CD14-positive monocyte (primary cell): ENCODE measurements around the gene CD3D. TPM values are rescaled to one million over a fixed set of nuclear protein-coding genes. Genes with fewer than 3 reads are reported as not detected.

ENCODE experiments used
- DNase-seq, 3 donors: peaks; one replicate each; pipeline ENCODE4 v3.0.0-alpha.2; 2011 to 2022
- H2AFZ ChIP-seq: 2 replicates; pipeline ENCODE4 v1.6.0; 2012; ENCODE audit warnings: mild to moderate bottlenecking, low read depth, low read length, inconsistent platforms; ENCODE audit not compliant: insufficient read depth, poor library complexity, severe bottlenecking
- H3K27ac ChIP-seq, 2 donors: 1 replicate in 1 of 2; 2 replicates in 1 of 2; pipeline ENCODE4 v1.5.1; 2012 to 2013; ENCODE audit warnings: low read length in 2 of 2, control low read depth in 1 of 2, inconsistent platforms in 1 of 2, low read depth in 1 of 2, mild to moderate bottlenecking in 1 of 2
- H3K27me3 ChIP-seq, 2 donors: one replicate each; pipeline versions ENCODE4 v1.6.0 to v1.6.1; 2011 to 2013; ENCODE audit warnings: low read length in 2 of 2; ENCODE audit not compliant: control insufficient read depth in 2 of 2, insufficient read depth in 2 of 2
- H3K36me3 ChIP-seq, 2 donors: replicated peaks in 1 of 2; 1 replicate in 1 of 2; 2 replicates in 1 of 2; pipeline versions ENCODE4 v1.5.1 to v1.6.1; 2012 to 2013; ENCODE audit warnings: low read length in 2 of 2, control low read depth in 1 of 2, inconsistent platforms in 1 of 2, mild to moderate bottlenecking in 1 of 2; ENCODE audit not compliant: insufficient read depth in 2 of 2, control insufficient read depth in 1 of 2
- H3K4me1 ChIP-seq, 2 donors: 1 replicate in 1 of 2; 2 replicates in 1 of 2; pipeline versions ENCODE4 v1.5.1 to v1.6.1; 2012 to 2013; ENCODE audit warnings: low read length in 2 of 2, control low read depth in 1 of 2, inconsistent platforms in 1 of 2, mild to moderate bottlenecking in 1 of 2, moderate library complexity in 1 of 2; ENCODE audit not compliant: insufficient read depth in 2 of 2, control insufficient read depth in 1 of 2
- H3K4me2 ChIP-seq: replicated peaks from 2 replicates; pipeline ENCODE3; 2012; ENCODE audit warnings: low read length, moderate library complexity, mild to moderate bottlenecking; ENCODE audit not compliant: poor library complexity, severe bottlenecking; ENCODE audit errors: extremely low read depth
- H3K4me3 ChIP-seq, 3 experiments: fragments of 200-600 bp in 1 of 3; sonication (generic) in 1 of 3; replicated peaks in 1 of 3; 1 replicate in 2 of 3; 2 replicates in 1 of 3; pipeline ENCODE4 v1.5.1; 2011 to 2013; ENCODE audit warnings: low read length in 3 of 3, mild to moderate bottlenecking in 3 of 3, control low read depth in 2 of 3, low read depth in 2 of 3, inconsistent platforms in 1 of 3, moderate library complexity in 1 of 3
- H3K79me2 ChIP-seq: 2 replicates; pipeline ENCODE4 v1.6.0; 2012; ENCODE audit warnings: mild to moderate bottlenecking, control low read depth, inconsistent platforms, low read length, moderate library complexity; ENCODE audit not compliant: insufficient read depth
- H3K9ac ChIP-seq: 2 replicates; pipeline ENCODE4 v1.6.0; 2017; ENCODE audit warnings: low read length, mild to moderate bottlenecking; ENCODE audit not compliant: insufficient read depth, poor library complexity, severe bottlenecking
- H3K9me3 ChIP-seq, 2 donors: replicated peaks in 1 of 2; 1 replicate in 1 of 2; 2 replicates in 1 of 2; pipeline versions ENCODE4 v1.5.1 to v1.6.1; 2012 to 2013; ENCODE audit warnings: low read length in 2 of 2, control low read depth in 1 of 2; ENCODE audit not compliant: control insufficient read depth in 1 of 2, insufficient read depth in 1 of 2
- H4K20me1 ChIP-seq: 2 replicates; pipeline ENCODE4 v1.6.0; 2012; ENCODE audit warnings: mild to moderate bottlenecking, low read length, control low read depth, moderate library complexity; ENCODE audit not compliant: insufficient read depth
- H3K27ac Mint-ChIP-seq, 7 donors: one replicate each; pipeline ENCODE4 v1.8.0; 2020; ENCODE audit warnings: mild to moderate bottlenecking in 7 of 7, mixed read lengths in 7 of 7, moderate library complexity in 6 of 7, inconsistent platforms in 2 of 7
- H3K27me3 Mint-ChIP-seq, 3 donors: one replicate each; pipeline ENCODE4 v1.8.0; 2021 to 2022; ENCODE audit warnings: low read depth in 3 of 3, mild to moderate bottlenecking in 3 of 3, mixed read lengths in 3 of 3, moderate library complexity in 3 of 3, inconsistent platforms in 1 of 3
- H3K36me3 Mint-ChIP-seq, 2 donors: one replicate each; pipeline ENCODE4 v1.8.0; 2020; ENCODE audit warnings: mixed read lengths in 2 of 2, inconsistent platforms in 1 of 2, mild to moderate bottlenecking in 1 of 2
- H3K4me1 Mint-ChIP-seq: one replicate; pipeline ENCODE4 v1.8.0; 2020; ENCODE audit warnings: mild to moderate bottlenecking, mixed read lengths
- H3K4me3 Mint-ChIP-seq, 2 donors: one replicate each; pipeline ENCODE4 v1.8.0; 2020; ENCODE audit warnings: mild to moderate bottlenecking in 2 of 2, mixed read lengths in 2 of 2, moderate library complexity in 1 of 2
- H3K9me3 Mint-ChIP-seq, 7 donors: one replicate each; pipeline ENCODE4 v1.8.0; 2020 to 2022; ENCODE audit warnings: mixed read lengths in 7 of 7, mild to moderate bottlenecking in 6 of 7, moderate library complexity in 6 of 7, inconsistent platforms in 2 of 7
- WGBS: methylation state at CpG from one replicate; pipeline ENCODE4 v1.1.5; 2013; ENCODE audit warnings: missing lambda C conversion rate; ENCODE audit not compliant: insufficient coverage; 5-methylcytosine and 5-hydroxymethylcytosine counted together
- intact Hi-C, 2 donors: fragments of 100-400 bp; cut with micrococcal nuclease; formaldehyde crosslinking; loops; one replicate each; pipeline versions ENCODE4 v1.15.0 to v1.15.1; 2023
- polyA plus RNA-seq, 3 donors: library from polyadenylated mRNA; depleted of rRNA in 1 of 3; unstranded in 2 of 3; stranded (reverse) in 1 of 3; fragments of 300-500 nt in 2 of 3; fragments of >200 nt in 1 of 3; fragmentation: Illumina TruSeq in 2 of 3; gene quantifications; 1 replicate in 2 of 3; 2 replicates in 1 of 3; pipeline ENCODE4 v1.2.3, GENCODE V29; 2012 to 2021
- TF ChIP-seq, protein P1 (sequence below): fragments of 200-600 bp; IDR thresholded peaks from one replicate; pipeline ENCODE4 v1.8.0; 2022; ENCODE audit warnings: antibody characterized with exemption, mild to moderate bottlenecking

CD3D gene
- polyA plus RNA-seq, 3 donors: 2.2 to 3.1 TPM; not detected in 1

DNA sequence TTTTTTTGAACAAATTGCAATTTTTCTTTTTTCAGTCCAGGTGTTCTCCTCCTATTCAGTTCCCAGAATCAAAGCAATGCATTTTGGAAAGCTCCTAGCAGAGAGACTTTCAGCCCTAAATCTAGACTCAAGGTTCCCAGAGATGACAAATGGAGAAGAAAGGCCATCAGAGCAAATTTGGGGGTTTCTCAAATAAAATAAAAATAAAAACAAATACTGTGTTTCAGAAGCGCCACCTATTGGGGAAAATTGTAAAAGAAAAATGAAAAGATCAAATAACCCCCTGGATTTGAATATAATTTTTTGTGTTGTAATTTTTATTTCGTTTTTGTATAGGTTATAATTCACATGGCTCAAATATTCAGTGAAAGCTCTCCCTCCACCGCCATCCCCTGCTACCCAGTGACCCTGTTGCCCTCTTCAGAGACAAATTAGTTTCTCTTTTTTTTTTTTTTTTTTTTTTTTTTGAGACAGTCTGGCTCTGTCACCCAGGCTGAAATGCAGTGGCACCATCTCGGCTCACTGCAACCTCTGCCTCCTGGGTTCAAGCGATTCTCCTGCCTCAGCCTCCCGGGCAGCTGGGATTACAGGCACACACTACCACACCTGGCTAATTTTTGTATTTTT is 10.7 kb upstream of the CD3D start:
- Histone ChIP-seq H3K4me1 (peaks cover 3 to 5% of the 10 kb centered on the region in 2 donors), H3K36me3 (no peaks in the 10 kb centered on the region), H3K4me2 (no peak overlapping the region), H3K27me3 (peaks cover 2 to 6% of the 10 kb centered on the region in 2 donors), H2AFZ (no peak overlapping the region), H3K79me2 (no peaks in the 10 kb centered on the region), H3K4me3 (no peak overlapping the region), H3K9me3 (no peaks in the 10 kb centered on the region), H4K20me1 (no peaks in the 10 kb centered on the region), H3K27ac (no peak overlapping the region), H3K9ac (no peak overlapping the region)
- Mint-ChIP-seq H3K27ac (no peak overlapping the region), H3K36me3 (no peaks in the 10 kb centered on the region), H3K4me3 (no peak overlapping the region), H3K4me1 (peaks cover 8% of the 10 kb centered on the region), H3K9me3 (no peaks in the 10 kb centered on the region), H3K27me3 (peaks cover 4 to 10% (median 9%) of the 10 kb centered on the region in 3 donors)
- WGBS: no CpG with 5 or more reads among the region's 6 CpGs
- intact Hi-C loops: loop anchor here (2.0 to 5.0 kb wide), 3 partner anchors 154 to 206 kb away; no protein-coding TSS in a partner anchor
- DNase-seq: peak; percentile 6 to 29 (median 19)
- TF ChIP-seq, protein P1, sequence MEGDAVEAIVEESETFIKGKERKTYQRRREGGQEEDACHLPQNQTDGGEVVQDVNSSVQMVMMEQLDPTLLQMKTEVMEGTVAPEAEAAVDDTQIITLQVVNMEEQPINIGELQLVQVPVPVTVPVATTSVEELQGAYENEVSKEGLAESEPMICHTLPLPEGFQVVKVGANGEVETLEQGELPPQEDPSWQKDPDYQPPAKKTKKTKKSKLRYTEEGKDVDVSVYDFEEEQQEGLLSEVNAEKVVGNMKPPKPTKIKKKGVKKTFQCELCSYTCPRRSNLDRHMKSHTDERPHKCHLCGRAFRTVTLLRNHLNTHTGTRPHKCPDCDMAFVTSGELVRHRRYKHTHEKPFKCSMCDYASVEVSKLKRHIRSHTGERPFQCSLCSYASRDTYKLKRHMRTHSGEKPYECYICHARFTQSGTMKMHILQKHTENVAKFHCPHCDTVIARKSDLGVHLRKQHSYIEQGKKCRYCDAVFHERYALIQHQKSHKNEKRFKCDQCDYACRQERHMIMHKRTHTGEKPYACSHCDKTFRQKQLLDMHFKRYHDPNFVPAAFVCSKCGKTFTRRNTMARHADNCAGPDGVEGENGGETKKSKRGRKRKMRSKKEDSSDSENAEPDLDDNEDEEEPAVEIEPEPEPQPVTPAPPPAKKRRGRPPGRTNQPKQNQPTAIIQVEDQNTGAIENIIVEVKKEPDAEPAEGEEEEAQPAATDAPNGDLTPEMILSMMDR: peak; percentile 80

DNA sequence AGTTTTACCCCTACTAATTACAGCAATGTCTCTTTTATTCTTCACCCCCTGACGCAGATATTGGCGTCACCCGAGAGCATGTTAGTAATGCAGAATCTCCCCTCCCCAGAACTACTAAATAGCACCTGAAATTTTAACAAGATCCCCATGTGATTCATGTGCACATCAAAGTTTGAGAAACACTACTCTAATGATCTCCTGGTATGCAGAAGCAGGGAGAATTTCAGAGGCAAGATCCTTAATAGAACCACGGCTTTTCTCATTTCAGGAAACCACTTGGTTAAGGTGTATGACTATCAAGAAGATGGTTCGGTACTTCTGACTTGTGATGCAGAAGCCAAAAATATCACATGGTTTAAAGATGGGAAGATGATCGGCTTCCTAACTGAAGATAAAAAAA is 7.0 kb upstream of the CD3D start:
- TF ChIP-seq, protein P1: no peak
- H3K4me1 Mint-ChIP-seq: peaks cover 8% of the 10 kb centered on the region
- no peak overlapping the region for H3K4me3 Mint-ChIP-seq
- intact Hi-C loops: no loop called here
- Histone ChIP-seq H3K27ac (no peak overlapping the region), H3K79me2 (no peaks in the 10 kb centered on the region), H2AFZ (no peak overlapping the region), H3K36me3 (no peaks in the 10 kb centered on the region), H3K9ac (no peak overlapping the region), H4K20me1 (no peaks in the 10 kb centered on the region), H3K4me1 (peaks cover 3 to 5% of the 10 kb centered on the region in 2 donors), H3K4me3 (no peak overlapping the region), H3K4me2 (no peak overlapping the region), H3K9me3 (no peaks in the 10 kb centered on the region), H3K27me3 (peaks cover 2 to 6% of the 10 kb centered on the region in 2 donors)
- no peaks in the 10 kb centered on the region for H3K9me3 Mint-ChIP-seq
- H3K36me3 Mint-ChIP-seq: no peaks in the 10 kb centered on the region
- no peak overlapping the region for H3K27ac Mint-ChIP-seq
- 81% methylated on average over 6 of the region's 6 CpGs for WGBS
- peaks cover 3 to 9% (median 7%) of the 10 kb centered on the region in 3 donors for H3K27me3 Mint-ChIP-seq
- no peak for DNase-seq
